Measurements from ENCODE around the gene PPP1R16B.

DNA sequence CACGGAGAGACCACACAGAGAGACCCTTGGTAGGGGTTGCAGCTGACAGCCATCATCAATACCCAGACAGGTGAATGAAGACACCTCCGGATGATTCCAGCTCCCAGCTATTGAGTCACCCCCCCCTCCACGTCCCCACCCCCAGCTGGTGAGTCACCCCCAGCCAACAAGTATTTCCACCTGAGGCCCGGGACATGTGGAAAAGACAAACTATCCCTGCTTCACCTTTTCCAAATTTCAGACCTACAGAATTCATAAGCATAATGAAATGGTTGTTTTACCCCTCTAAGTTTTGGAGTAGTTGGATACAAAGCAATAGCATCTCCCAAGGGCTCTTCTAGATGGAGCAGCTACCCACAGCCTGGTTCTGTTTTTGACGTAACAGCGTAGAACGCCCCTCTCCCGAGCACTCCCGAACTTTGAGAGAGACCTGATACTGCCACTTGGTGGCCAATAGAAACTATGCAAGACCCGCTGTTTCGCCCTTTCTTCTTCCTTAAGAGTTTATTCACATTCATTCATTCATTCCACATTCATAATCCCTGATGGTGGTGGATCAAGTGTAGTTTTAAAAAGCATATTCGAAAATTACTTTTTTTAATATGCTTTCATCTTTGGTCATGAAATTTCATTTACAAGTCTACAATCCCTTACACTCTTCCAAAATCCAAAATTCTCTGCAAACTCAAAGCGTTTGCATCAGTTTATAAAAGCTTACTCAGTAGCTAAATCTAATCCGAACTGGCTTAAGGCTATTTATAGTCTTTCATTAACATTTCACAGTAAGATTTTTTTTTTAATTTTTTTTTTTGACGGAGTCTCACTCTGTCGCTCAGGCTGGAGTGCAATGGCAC is 15.1 kb upstream of the PPP1R16B start:
- TF ChIP-seq POLR2A (IDR thresholded peaks at IDR 0.05; ENCODE audit: low read depth, low read length) (no peak), POLR2AphosphoS5 (IDR thresholded peaks at IDR 0.05; ENCODE audit: low read depth, low read length) (no peak), TAF1 (IDR thresholded peaks at IDR 0.05; ENCODE audit: low read depth, low read length) (no peak)

All from GM12891 (cell line).